ENCODE data around the gene POMT2. TPM values are rescaled to one million over a fixed set of nuclear protein-coding genes. Genes with fewer than 3 reads are reported as not detected.
"Not testable (repeated sequence)": the region's sequence is repeated elsewhere in the genome, so short reads cannot be mapped to it uniquely, and the experiment has no call there.

POMT2 gene
- total RNA-seq, 1 donor from 2014 or later: 11.5 TPM

GRCh38 chr14:77301103-77301502 lies 19.6 kb downstream of the POMT2 start:
- peak; percentile 60 for DNase-seq

DNA sequence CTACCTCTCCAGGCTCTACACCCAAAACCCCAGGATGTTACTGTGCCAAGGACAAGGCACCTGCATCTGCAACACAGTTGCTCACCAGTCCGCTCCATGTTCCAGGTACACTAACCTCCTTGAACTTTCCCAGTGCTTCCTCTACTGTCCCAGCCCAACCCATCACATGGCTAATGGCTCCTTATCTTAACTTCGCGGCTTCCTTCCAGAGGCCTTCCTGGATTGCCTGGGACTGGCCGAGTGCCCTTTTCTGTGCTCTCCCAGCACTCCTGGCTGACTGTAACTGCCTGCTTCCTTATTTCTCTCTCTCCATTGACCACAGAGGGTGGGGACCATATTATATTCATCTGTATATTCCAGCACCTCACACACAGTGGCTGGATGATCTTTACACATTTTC lies 20.9 kb downstream of the POMT2 start:
- DNase-seq: no peak

DNA sequence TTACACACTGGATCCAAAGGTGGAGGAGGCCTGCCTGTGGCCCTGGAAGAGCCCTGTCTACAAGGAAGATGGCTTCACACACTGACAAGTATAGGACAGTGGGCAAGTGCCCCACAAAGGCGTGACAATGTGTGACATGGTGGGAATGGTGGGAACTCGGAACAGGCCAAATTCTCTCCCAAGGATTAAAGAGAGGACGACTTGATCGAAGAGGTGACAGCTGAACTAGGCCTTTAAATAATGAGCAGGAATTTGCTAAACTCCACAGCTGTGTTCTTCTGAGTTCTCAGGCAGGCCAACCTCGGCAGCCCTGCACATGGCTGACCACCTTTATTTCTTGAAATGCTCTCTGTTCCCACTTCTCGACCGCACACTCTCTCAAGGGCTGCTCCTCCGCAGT lies 23.8 kb downstream of the POMT2 start:
- DNase-seq: no peak

DNA sequence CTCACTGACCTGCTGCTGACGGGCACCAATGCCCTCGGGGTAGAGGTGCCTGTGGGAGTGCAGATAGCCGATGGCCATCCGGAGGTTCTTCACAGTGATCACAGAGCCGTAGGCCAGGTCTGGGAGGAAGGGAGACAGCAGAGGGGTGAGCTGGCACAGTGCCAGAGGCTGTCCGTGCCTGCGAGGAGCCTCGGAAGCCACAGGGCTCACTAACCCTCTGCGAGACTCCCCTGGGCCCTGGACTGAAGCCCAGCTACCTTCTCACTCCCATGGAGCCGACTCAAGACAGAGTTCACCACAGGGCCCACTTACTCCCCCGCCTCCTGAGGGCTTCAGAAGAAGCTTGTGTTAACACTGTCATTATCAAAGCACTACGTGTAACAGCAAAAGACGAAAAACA lies 24.5 kb downstream of the POMT2 start:
- no peak for DNase-seq

DNA sequence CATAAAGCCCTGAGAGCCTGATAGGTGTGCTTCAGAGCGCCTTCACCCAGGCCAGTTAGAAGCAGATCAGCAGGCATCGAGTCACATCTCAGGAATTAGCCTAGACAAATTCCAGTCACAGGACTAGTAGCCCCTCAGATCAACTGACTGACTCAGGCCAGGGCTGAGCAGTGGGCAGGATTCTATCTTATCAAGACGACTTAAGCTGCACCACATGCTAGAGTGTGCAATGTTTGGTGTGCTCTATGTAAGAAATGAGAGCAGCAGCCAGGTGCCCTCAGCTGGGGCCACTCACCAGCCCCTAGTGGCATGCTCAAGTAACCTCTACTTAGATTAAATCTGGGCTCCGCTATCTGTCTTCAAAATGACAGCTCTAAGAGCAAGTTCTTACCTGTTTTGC lies 30.0 kb downstream of the POMT2 start:
- DNase-seq: no peak

GRCh38 chr14:77286576-77286975 lies 34.1 kb downstream of the POMT2 start:
- no peak for DNase-seq

- peak; percentile 20 for DNase-seq
Observed at GRCh38 chr14:77284466-77284865, 36.2 kb downstream of the POMT2 start.

GRCh38 chr14:77284066-77284465 lies 36.6 kb downstream of the POMT2 start:
- no peak for DNase-seq

DNA sequence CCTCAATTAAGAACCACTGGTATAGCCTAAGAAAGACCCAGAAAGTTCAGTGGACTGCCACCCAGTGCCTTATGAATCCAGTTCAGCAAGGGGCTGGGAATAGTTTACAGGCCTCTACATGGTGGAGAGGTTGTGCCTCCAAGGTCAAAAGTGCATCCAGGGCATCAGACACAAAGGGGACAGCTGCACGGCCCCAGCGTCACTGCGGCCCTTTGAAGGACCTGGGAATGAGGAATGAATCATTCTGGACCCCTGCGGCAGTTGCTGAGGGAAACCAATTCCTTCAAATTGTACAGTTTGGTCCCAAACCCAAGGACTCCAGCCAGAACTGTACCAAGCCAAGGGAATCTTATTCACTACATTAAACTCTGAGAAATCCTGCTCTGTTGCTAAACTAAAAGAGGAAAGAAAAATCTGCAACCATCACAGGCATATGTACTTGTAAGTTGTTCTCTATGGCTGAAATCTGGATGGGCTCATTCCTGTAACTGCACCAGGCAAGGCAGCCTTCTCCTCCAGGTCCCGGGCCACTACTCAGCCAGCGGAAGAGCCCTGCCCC lies 38.8 kb downstream of the POMT2 start:
- no peak for DNase-seq

- DNase-seq: not testable (repeated sequence)
Observed at GRCh38 chr14:77280921-77281320, 39.8 kb downstream of the POMT2 start.

DNA sequence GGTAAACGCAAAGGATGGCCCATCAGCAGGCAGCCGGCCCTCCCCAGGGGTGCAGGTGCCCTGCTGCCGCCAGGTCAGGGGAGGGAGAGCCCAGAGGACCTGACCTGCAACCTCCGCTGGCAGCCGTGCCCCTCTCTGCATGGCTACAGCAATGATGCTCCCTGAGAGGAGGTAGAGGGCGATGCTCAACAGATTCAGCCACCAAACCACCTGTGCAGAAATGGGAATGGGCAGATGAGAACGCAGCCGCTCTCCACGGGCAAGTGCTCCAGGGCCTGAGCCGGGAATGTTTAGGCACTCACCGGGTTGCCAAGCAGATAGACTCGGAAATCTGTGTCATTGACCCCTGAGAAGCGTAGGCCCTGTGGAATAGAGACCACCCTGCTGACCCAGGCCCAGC lies 41.0 kb downstream of the POMT2 start:
- DNase-seq: no peak

GRCh38 chr14:77278461-77279230 lies 42.0 kb downstream of the POMT2 start:
- DNase-seq: no peak

DNA sequence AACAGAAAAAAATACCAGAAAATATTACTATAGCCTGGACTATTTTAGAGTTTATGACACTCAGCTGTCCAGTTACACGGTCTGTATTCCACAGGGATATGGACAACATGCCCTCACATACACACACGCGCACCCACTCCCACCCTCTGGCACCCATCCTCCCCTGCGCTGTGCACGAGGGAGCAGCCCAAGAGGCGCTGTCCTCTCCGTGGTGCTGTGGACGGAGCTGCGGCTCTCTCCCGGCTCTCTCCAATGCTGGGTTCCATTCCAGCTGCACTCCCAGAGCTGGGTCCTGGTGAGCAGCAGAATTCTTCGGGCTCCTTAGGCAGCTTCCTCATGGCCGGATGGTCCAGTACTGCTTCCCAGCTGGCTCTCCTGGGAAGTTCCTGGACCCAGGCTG lies 43.7 kb downstream of the POMT2 start:
- no peak for DNase-seq

DNA sequence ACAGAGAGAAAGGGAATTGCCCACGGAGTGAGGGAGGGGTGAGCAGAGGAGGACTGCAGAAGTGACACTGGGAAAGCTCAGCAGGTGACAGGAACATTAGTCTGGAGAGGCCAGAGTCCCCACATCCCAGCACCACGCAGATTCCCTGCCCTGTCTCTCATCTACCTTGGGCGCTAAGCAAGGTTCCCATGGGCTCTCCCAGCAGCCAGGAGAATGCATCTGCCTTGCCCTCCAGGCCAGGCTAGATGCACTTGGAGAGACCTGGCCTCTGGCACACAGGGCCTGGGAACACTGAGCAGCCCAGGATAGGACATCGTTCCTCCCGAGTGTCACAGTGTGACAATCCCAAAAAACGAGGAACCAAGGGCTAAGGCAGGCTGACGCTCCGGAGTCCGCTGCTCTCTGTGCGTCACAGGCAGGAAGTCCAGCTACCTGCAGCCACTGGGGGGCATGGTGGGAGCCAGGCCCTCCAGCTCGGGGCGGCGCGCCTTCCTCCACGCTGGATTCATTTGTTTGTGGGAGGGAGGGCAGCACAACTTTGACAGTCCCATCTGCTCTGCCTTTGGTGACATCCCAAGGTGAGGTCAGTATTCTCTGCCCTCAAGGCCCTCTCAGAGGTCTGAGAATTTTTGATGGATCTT lies 44.3 kb downstream of the POMT2 start:
- DNase-seq: no peak

DNA sequence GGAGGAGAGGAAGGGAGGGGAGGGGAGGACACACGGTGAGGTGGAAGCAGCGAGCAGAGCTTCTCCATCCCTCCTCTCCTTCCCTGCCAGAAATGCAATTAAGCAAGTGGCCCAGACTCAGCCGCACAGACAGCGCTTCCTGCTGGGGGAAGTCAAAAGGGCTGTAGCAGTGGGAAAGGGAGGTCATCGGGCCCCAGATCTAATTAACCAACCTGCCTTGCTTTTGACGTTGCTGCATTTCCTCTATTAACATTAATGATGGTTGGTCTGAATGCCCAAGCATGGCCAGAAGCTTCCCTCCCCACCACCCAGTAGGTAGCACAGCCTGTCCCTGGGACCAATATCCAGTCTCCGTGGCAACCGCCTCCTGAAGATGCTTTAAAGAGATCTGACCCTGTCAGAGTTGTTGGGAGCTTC lies 45.1 kb downstream of the POMT2 start:
- no peak for DNase-seq

- DNase-seq: no peak
Observed at GRCh38 chr14:77275041-77275580, 45.6 kb downstream of the POMT2 start.

- no peak for DNase-seq
Observed at GRCh38 chr14:77273796-77274195, 46.9 kb downstream of the POMT2 start.

- DNase-seq: no peak
Observed at GRCh38 chr14:77272261-77272660, 48.4 kb downstream of the POMT2 start.

- DNase-seq: no peak
Observed at GRCh38 chr14:77271113-77271710, 49.5 kb downstream of the POMT2 start, which contains the start of gene NGB. NGB (minus strand) TSS chr14:77271206; CDS start chr14:77270937, 269 bp downstream.

DNA sequence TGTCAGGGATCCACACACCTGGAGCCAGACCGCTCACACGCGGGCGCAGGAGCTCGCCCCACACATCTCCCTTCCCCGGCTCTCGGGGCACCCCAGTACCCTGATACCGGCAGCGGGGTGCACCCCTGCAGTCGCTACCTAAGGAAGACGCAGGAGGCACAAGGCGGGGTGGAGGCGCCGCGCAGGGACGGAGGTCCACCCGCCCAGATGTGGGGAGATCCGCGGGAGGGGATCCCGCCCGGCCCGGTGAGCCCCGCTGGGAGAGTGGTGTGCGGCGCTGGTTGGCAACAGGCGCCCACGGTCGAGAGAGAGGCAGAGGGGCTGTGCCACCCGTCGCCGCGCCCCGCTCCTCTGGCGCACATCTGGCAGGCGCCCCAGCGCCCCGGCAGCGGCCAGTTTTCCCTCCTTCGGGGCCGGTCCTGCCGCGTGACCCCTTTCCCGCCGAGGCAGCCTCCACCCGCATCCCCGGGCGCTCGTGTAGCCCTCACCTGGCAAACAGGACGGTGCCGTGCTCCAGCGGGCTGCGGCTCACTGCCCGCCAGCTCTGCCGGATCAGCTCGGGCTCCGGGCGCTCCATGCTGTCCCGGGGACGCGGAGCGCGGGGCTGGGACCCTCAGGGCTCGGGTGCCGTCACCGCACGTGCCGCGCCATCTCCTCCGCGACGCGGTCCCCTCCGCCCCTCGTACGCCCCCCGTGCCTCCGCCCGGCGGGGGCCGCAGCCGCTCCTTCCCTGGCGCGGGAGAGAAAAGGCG lies 50.1 kb downstream of the POMT2 start:
- no peak for DNase-seq

- DNase-seq: no peak
Observed at GRCh38 chr14:77268989-77269600, 51.6 kb downstream of the POMT2 start.

Data from occipital lobe (tissue), 2 donors.